ENCODE results near the gene C11orf21. TPM values are rescaled to one million over a fixed set of nuclear protein-coding genes. Genes with fewer than 3 reads are reported as not detected.
A peak's percentile ranks its signal among the peaks of the same experiment; 100 is the strongest.

The C11orf21 gene
- total and polyA plus RNA-seq, 9 of the 15 experiments (the other 6 are each of a cell fraction or from before 2014, with no cell fraction given) = 0.10 to 2.6 (median 2.0) TPM

GRCh38 chr11:2306452-2306823 is 4.7 kb upstream of the C11orf21 start:
- intact Hi-C loops (cut with micrococcal nuclease) = loop anchor here (5.0 to 10.0 kb wide), 3 partner anchors 96 to 588 kb away; partner anchors contain the start of gene TSSC4
- Histone ChIP-seq H3K9me3 (replicated peaks; ENCODE audit: control insufficient read depth, insufficient read depth, low read depth, low read length) (no peaks in the 10 kb centered on the region), H3K9me1 (ENCODE audit: control insufficient read depth, insufficient read depth, low read length) (no peaks in the 10 kb centered on the region), H3K27ac (ENCODE audit: extremely low read depth, low read depth, low read length) (no peak overlapping the region), H3K4me2 (ENCODE audit: insufficient read depth, low read length) (no peak overlapping the region; the same call in 1 of the 2 replicates), H3K4me1 (replicated peaks in 1 of 2; ENCODE audit: control insufficient read depth in 2 of 2, insufficient read depth in 2 of 2, low read length in 2 of 2) (peaks cover 48 to 92% of the 10 kb centered on the region in 2 experiments), H3K27me3 (ENCODE audit: control insufficient read depth in 2 of 2, insufficient read depth in 2 of 2, low read length in 2 of 2) (no peaks in the 10 kb centered on the region; a peak in 1 of 5 replicates), H3K9ac (ENCODE audit: insufficient read depth in 1 of 2, low read depth in 2 of 2, low read length in 2 of 2) (peak overlapping the region in 1 of 2 experiments; percentile 78; a peak in 1 of 4 replicates), H3K79me2 (ENCODE audit: control insufficient read depth, insufficient read depth, low read length) (peaks cover 21% of the 10 kb centered on the region; the same call in 2 of the 3 replicates), H2AFZ (ENCODE audit: low read depth, low read length) (no peak overlapping the region), H4K20me1 (replicated peaks; ENCODE audit: control insufficient read depth, insufficient read depth, low read length) (peaks cover 4% of the 10 kb centered on the region; the same call in 1 of the 2 replicates), H3K4me3 (no peak overlapping the region), H3K36me3 (ENCODE audit: control insufficient read depth, insufficient read depth, low read length) (no peaks in the 10 kb centered on the region)
- FAIRE-seq = peak; percentile 42
- ATAC-seq = no peak
- ChIA-PET CTCF (ENCODE audit: low intra/inter-chr PET ratio) (interaction anchor here (0.5 to 5.1 kb wide), 3 partner anchors 92 to 514 kb away, joined by 6 to 85 read pairs (median 6); no protein-coding TSS in a partner anchor), POLR2A (interaction anchor here (0.6 to 3.4 kb wide), 3 partner anchors 72 to 1265 kb away, joined by 3 to 24 read pairs (median 4); no protein-coding TSS in a partner anchor)
- no TSS peak for BruUV-seq (replicated peaks)
- 63% methylated on average over 3 of the region's 4 CpGs for WGBS (ENCODE audit: insufficient coverage, low coverage, missing lambda C conversion rate)
- in situ Hi-C loops (cut with MboI) = no loop called here
- DNase-seq (ENCODE audit: extremely low read depth in 1 of 4, low spot score in 3 of 4) = peak in 1 of 4 experiments; percentile 27
- TF ChIP-seq SMAD2 (IDR thresholded peaks at IDR 0.05; ENCODE audit: low read depth, low read length) (no peak), PATZ1 (CRISPR knock-in tag; IDR thresholded peaks at IDR 0.05; ENCODE audit: borderline replicate concordance) (no peak), IRF9 (tag; IDR thresholded peaks at IDR 0.05) (no peak), ARID2 (IDR thresholded peaks at IDR 0.05) (no peak), RNF219 (CRISPR knock-in tag; IDR thresholded peaks at IDR 0.05) (no peak), ZNF133 (CRISPR knock-in tag; IDR thresholded peaks at IDR 0.05) (no peak), NFIC (IDR thresholded peaks at IDR 0.05) (peak; percentile 49; the same call in 1 of the 2 replicates), ZFX (CRISPR knock-in tag; IDR thresholded peaks at IDR 0.05) (no peak)

All from K562 (cell line).